GM19455 (cell line): ENCODE data around the gene UBE2Q1.
A peak's percentile ranks its signal among the peaks of the same experiment; 100 is the strongest.

ENCODE experiments used
- ATAC-seq: cut with Tn5 transposase; IDR thresholded peaks from one replicate; pipeline ENCODE4 v1.9.1; 2021; ENCODE audit not compliant: unreplicated experiment

Gene UBE2Q1

DNA sequence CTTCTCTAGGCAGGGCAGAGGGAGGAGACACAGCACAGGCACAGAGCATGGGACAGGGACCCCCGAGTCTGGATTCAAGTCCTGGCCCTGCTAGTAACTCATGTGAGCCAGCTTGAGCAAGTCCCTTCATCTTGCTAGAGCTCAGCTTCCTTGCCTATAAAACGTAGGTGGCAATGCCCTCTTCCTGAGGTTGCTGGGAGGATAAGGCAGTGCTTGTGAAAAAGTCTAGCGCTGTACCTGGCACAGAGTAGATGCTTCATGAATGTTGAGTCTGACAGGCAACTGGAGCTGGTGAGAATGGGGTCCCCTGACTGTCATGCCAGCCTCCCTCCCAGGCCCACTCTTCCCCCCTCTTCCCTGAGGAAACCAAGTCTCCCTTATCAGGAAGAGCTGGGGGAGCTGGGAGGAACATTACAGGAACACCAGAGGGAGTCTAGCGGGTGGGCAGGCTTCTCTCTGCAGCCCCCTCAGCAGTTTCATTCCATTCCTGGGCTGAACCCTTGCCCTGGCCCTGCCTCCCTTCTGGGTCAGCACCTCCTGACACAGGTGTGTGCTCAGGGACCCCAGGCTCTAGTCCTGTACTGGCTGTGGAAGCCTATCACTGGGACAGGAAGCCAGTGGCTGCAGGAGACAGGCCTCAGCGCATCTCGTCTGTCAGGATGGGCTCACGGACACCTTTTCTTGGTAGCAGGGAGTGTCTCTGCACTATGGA, 19.0 kb upstream of the UBE2Q1 start:
- no peak for ATAC-seq

GRCh38 chr1:154575951-154576566, 17.6 kb upstream of the UBE2Q1 start:
- ATAC-seq: no peak

- no peak for ATAC-seq
Measured at GRCh38 chr1:154575147-154575927, 16.9 kb upstream of the UBE2Q1 start.

DNA sequence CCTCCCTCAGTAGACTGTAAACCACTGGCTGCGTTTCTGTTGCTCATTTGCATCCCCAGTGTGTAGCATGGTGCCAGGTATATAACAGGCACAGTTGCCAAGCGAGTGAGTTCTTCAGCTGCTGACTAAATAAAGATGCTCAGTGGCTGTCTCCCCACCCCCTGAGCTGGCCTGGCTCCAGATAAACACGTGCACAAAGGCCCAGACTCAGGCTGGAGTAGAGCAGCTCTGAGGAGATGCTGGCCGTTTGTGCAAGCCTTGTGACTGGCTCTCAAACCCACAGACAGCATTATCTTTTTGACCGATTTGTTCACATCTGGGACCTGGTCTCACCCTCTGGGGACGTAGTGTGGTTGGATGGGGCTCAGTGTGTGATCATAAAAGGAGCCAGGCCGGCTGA, 16.3 kb upstream of the UBE2Q1 start:
- no peak for ATAC-seq

DNA sequence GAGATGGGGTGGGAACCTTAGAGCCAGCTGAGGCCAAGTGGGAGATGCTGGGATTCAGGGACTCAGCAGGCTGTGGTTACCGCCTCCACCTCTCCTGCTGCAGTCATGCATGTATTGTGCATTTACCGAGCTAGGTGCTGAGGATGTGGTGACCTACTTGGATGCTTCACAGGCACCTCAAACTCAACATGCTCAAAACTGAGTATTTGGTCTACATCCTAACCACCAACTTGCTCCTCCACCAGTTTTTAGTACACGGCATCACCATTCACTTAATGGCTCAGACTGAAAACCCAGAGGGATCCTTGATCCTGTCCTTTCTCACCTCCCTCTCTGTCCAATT, 14.7 kb upstream of the UBE2Q1 start:
- ATAC-seq: no peak

- ATAC-seq: no peak
Measured at GRCh38 chr1:154572468-154573167, 14.2 kb upstream of the UBE2Q1 start.

- no peak for ATAC-seq
Measured at GRCh38 chr1:154571964-154572288, 13.5 kb upstream of the UBE2Q1 start.

DNA sequence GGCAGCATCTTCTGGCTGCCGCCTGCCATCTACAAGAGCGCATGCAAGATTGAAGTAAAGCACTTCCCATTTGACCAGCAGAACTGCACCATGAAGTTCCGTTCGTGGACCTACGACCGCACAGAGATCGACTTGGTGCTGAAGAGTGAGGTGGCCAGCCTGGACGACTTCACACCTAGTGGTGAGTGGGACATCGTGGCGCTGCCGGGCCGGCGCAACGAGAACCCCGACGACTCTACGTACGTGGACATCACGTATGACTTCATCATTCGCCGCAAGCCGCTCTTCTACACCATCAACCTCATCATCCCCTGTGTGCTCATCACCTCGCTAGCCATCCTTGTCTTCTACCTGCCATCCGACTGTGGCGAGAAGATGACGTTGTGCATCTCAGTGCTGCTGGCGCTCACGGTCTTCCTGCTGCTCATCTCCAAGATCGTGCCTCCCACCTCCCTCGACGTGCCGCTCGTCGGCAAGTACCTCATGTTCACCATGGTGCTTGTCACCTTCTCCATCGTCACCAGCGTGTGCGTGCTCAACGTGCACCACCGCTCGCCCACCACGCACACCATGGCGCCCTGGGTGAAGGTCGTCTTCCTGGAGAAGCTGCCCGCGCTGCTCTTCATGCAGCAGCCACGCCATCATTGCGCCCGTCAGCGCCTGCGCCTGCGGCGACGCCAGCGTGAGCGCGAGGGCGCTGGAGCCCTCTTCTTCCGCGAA, 12.9 kb upstream of the UBE2Q1 start:
- no peak for ATAC-seq

GRCh38 chr1:154568157-154568815, 9.8 kb upstream of the UBE2Q1 start:
- ATAC-seq: no peak

DNA sequence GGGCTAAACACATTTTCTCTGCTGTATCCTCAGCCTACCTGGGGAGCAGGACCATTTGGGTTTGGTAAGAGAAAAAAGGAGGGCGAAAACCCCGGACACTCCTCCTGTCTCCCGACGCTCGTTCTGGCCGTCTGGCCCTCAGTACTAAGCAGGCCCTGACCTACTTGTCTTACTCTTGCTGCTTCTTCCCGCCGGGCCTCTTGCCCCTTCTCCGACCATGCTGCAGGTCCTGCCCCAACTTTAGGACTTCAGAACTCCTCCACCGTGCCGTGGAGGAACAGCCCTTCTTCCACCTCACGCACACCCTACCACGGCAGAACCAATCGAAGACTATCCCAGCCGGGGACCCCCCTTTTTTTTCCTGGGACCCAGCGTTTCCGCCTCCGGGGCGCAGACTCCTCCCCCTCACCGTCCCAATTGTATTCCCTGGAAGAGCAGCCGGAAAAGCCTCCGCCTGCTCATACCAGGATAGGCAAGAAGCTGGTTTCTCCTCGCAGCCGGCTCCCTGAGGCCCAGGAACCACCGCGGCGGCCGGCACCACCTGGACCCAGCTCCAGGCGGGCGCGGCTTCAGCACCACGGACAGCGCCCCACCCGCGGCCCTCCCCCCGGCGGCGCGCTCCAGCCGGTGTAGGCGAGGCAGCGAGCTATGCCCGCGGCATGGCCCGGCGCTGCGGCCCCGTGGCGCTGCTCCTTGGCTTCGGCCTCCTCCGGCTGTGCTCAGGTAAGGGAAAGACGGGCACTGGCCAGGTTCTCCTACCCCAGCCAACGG, 9.1 kb upstream of the UBE2Q1 start, which contains the start of gene CHRNB2:
TSS of gene CHRNB2 (plus strand) at position 393 of the 771 bp plus-strand sequence. CDS start at position 660, 267 bp downstream.
- no peak for ATAC-seq

GRCh38 chr1:154565876-154566275, 7.4 kb upstream of the UBE2Q1 start:
- ATAC-seq: no peak

- ATAC-seq: peak; percentile 42
Measured at GRCh38 chr1:154559466-154560044, 1.1 kb upstream of the UBE2Q1 start.

GRCh38 chr1:154558720-154559465, 431 bp upstream of the UBE2Q1 start:
- ATAC-seq: peak; percentile 81

GRCh38 chr1:154557248-154557938, 1.1 kb downstream of the UBE2Q1 start:
- no peak for ATAC-seq

DNA sequence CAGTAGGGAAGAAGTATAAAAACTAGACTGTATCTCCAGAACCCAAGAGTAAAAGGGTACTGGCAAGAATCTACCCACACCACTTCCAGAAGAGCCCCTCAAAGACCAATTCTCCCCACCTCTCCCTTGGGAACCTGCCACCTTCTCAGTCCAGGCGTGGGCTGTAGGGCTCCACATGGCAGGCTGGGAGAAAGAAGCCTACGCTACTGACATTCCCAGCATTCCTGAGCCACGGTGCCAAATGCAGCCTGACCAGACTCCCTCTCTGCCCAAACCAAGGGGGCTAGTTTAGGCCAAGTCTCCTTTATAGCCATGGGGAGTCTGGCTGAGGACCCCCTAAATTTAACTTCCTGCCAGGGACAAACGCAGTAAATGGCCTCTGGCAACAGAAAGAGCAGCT, 2.0 kb downstream of the UBE2Q1 start:
- no peak for ATAC-seq

DNA sequence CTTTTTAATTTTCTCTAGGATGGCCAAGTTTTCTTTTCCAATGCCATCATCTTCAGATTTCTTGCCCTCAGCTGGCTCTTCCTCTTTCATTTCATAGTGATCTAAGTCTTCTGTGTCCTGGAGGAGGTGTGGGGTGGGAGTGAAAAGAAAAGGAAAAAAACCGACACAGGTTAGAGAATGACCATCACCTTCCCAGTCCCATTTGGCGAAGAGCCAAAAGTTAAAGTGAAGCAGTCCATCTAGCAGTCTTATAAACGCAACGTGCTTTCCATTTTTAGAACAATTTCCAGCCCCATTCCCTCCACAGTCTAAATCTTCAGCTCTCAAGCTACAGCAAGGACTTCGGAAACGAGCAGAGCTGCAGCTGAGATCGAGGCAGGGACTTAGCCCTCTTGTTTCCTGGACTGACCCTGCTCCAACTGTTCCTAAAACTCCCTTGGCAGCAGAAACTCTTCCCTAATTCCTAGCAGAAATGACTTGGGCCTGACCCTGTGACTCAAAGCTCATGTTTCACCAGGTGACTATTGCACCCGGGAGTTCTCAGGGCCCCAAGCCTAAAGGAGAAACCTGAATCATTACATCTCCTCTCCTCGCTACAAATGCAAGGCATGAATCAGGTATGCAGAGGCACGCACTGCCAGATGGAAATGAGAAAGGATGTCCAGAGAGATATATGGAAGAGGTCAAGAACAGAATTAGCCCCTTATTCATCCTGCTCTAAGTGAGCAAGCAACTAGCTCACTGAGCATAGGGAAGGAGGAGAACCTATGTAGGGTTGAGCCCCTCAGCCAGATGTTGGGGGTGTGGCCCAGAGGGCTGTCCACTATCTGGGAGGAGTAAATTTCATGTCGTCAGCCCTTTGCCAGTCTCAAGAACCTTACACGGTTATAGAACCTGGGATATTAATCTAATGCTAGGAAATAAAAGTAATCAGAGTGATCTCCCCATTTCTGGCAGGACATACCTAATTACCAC, 5.1 kb downstream of the UBE2Q1 start:
- ATAC-seq: no peak

DNA sequence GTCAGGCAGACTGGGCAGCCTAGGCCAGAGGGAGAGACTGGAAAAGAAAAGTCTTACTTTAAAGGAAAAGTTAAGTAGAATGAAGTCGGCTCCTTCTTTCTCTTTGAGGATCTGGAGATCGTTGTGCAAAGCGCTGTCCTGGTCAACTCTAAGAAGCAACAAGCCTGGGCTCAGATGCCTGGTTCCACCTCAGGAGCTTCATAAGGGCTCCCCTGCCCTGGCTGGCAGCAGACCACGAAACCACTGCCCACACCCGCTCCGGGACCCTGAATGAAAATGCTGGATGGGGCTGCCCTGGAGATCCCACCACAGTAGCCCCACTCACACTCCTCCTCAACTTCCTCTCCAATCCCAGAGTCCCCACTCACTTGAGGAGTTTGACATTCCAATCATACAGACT, 6.4 kb downstream of the UBE2Q1 start:
- ATAC-seq: no peak
